Stimulated activated CD4-positive, alpha-beta T cell treated with anti-CD3 and anti-CD28 coated beads, Interleukin-15, amount 100 ng/mL, for 1 hour (primary cell): ENCODE results near the gene DNAJC7.

Experiments used
- DNase-seq, 2 donors: peaks; one replicate each; pipeline ENCODE4 v3.0.0-alpha.2; 2020; ENCODE audit warnings: low read depth in 1 of 2, low spot score in 1 of 2

The DNAJC7 gene

DNA sequence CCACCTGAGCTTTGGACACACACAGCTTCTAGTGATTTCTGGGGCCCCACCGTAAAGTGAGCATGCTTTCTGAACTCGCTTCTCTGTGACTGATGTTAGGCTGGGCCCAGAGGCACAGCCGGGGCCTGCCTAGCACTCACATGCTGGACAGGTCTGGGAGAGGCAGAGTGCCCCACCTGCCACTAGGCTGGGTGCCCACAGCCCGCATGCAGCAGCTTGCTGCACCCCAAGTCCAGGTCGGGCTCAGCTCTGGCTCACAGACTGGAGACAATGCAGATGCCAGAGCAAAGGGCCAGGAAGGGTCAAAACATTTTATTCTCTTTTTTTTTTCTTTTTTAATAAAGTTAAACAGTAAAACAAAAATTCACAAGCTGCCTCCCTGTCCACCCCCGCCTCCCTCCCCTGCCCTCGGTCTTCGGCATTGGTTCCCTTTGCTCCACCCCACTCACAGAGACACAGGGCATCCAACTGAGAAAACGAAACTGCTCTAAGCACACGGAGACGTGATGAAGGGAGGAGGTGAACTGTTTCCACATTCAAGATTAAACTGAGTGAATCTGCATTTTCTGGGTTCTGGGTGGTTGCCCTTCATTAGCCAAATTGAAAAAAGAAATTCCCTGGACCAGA lies 41.0 kb downstream of the DNAJC7 start:
- no peak for DNase-seq

DNA sequence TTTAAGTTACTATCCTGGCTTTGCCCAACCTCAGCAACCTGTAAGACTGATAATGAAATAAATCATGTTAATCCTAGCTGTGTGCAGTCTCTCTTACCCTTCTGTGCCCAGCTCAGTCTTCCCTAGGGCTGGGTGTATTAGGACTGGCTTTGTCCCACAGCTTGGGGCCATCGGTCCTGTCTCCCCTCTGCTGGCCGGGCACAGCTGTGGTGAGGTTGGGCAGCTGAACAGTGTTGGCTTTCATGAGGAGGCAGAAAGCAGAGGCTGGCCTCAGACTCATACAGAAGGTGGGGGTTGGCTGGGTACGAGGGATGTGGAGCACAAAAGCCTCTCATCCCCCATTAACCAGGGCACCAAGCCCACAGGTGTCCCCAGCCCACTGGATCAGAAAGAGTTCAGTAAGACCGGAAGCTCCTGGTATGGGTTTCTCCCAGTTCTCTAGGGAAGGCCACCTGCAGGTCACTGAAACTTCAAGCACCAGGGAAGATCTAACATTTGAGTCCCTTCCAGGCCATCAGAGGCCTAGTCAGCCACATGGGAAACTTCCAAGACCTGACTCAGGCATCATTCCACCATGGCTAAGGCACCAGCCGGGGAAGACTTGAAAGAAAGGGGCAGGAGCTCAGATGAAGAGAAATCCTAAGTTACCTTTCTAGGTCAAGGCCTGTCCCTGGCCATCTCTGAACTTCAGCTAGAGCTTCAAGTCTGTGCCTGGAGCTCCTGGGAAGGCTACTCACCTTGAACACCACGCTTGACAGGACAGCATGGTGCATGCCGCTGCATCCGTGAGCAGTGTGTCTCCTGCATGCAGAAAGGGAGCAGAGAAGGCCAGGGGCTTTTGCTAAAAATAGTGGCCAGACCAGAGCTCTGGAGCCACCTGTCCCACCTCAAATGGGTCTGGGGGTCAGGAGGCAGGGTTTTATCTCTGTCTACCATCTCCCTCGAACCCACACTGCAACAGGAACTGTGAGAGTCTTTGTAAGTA lies 41.8 kb downstream of the DNAJC7 start:
- no peak for DNase-seq

DNA sequence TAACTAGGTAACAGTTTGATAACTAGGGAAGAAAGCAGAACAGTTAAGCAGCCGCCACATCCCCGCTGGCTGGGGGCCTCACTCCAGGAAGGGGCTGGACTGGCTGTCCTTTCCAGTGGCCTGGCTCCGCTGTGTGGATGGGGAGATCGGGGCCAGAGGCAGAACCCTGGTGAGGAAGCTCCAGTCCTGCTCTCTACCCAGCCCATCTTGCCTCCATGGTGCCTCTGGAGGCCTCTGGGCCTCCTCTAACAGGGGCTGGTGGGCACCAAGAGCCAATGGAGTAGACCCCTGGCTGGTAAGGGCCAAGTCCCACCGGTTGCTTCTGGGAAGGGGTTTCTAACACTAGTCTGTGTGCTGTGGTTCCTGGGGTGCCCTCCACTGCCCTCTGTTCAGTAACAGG lies 42.6 kb downstream of the DNAJC7 start:
- DNase-seq = no peak

DNA sequence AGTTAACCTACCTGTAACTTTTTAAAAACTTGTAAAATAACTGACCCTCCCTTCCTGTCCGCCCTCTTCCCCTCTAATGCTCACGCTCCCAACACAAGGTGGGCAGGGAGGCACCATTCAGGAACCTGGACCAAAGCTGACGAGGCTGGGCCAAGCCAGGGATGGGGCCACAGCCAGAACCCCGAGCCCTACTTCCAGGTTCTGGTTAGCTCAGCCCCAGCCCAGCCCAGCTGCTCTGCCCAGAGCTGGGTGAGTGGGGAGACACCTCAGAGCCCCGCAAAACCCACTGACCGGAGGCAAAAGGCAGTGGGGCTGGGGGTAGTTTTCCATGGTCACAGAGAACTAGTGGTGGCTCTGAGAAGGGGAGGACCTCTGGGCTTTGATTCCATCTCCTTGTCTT lies 43.2 kb downstream of the DNAJC7 start:
- DNase-seq = no peak

DNA sequence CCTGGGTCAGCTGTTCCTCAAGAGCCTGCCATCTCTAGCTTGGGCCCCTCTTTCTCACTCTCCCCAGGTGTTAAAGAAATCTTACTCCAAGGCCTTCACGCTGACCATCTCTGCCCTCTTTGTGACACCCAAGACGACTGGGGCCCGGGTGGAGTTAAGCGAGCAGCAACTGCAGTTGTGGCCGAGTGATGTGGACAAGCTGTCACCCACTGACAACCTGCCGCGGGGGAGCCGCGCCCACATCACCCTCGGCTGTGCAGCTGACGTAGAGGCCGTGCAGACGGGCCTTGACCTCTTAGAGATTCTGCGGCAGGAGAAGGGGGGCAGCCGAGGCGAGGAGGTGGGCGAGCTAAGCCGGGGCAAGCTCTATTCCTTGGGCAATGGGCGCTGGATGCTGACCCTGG lies 43.8 kb downstream of the DNAJC7 start:
- no peak for DNase-seq

DNA sequence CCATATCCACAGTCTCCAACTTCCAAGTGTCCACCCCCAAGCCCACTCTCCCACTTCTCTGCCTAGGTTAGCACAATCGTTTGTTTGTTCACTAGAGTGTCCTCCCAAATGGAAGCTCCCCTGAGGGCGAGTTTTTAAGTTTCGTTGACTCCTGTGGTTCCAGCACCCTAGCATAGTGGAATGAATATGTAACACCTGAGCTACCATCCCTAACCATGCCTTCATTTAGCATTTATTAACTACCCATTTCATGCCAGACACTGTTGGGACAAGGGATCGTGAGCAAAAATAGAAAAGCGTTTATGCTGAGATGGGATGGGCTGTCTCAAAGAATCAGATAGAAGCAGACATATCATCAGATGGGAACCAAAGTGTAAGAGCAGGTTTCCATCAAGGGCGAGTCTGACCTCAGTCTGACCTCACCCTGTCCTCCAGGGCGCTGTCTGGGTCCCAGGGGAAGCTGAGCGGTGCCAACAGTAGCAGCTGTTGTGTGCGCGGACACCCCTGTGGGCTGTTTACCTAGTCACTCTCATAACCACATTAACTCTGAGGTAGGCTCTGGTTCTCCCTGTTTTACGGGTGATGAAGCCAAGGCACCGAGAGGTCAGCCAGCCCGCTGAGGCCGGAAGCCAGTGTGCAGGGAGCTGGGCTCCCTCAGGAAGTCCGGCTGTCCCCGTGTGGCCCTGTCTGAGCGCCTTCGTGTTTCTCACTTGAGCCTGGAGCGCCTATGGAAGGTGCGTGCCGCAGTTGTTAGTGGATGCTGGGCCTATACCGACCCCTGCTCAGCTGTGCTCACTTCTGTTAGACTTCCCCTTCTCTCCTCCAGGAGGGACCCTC lies 44.5 kb downstream of the DNAJC7 start:
- DNase-seq = no peak

DNA sequence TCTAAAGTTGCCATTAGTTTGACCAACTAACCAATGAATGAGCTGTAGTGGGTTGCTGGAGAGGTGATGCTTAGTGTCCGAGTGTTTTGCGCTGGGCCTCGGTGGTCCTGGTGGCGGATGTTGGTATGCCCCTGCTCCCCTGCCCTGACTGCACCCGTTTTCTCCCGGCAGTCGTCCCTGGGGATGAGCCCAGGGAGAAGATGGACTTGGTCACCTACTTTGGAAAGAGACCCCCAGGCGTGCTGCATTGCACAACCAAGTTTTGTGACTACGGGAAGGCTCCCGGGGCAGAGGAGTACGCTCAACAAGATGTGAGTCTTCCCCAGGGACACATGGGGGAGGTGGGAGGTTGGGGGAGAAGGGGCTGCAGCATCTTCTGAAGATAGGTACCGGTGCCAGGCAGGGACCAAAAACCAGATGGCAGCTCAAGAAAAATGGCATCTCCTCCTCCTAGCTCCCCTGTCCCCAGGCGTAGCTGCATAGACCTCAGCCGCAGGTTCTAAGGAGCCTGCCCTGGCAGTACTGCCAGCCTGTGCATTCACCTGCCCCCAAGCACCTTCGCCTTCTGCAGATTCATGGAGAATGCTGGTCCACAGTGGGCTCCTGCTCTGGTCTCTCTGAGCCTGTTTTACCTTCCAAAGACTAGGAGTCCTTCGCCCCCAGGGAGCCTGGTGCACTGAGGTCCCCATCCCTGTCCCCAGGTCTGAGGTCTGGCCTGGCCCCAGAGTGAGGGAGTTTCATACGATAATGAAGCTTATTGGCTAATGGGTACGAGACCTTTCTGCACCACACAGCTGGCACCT lies 45.3 kb downstream of the DNAJC7 start:
- no peak for DNase-seq

DNA sequence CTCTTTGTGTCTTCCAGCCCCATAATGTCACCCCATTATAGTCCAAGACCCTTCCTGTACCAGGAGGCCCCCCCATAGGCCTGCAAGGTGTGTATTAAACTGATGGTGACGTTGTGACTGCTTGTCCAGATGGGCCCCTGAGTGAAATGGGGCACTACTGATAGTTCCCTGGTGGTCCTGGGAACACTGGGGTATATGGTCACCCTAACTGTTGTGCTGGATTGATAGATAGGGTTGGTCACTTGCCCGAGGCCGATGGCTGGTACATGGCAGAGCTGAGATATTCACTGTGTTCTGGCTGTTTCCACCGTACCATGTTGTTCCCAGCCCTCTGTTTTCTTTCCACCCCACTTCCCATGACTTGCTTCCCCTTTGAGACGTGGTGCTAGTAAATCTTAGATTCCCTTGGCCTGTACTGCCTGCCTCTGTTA lies 46.3 kb downstream of the DNAJC7 start:
- no peak for DNase-seq

DNA sequence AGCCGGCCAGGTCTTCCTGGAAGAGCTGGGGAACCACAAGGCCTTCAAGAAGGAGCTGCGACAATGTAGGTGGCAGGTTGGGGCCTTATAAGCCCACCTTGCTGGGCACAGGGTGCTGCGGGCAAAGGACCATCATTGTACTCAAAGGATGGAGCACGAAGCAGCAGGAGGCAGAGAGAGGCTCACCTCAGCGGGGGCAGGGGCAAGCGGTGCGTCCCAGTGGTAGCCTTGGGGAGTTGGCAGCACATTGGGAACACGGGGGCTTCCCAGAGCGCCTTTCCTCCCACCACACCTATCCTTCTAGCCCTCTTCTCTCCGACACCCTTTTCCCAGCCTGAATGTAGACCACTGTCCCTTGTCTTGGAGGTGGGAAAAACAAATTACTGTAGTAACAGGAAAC lies 48.6 kb downstream of the DNAJC7 start:
- DNase-seq = no peak

DNA sequence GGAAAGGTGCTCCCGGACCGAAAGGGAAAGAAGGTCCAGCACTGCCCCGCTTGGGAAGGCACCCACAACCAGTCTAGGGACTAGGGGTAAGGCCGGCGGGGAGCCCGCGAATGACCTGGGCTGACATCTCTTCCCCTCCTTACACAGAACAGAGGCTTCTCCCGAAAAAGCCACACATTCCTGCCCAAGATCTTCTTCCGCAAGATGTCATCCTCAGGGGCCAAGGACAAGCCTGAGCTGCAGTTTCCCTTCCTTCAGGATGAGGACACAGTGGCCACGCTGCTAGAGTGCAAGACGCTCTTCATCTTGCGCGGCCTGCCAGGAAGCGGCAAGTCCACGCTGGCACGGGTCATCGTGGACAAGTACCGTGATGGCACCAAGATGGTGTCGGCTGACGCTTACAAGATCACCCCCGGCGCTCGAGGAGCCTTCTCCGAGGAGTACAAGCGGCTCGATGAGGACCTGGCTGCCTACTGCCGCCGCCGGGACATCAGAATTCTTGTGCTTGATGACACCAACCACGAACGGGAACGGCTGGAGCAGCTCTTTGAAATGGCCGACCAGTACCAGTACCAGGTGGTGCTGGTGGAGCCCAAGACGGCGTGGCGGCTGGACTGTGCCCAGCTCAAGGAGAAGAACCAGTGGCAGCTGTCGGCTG lies 49.2 kb downstream of the DNAJC7 start:
- DNase-seq = no peak

DNA sequence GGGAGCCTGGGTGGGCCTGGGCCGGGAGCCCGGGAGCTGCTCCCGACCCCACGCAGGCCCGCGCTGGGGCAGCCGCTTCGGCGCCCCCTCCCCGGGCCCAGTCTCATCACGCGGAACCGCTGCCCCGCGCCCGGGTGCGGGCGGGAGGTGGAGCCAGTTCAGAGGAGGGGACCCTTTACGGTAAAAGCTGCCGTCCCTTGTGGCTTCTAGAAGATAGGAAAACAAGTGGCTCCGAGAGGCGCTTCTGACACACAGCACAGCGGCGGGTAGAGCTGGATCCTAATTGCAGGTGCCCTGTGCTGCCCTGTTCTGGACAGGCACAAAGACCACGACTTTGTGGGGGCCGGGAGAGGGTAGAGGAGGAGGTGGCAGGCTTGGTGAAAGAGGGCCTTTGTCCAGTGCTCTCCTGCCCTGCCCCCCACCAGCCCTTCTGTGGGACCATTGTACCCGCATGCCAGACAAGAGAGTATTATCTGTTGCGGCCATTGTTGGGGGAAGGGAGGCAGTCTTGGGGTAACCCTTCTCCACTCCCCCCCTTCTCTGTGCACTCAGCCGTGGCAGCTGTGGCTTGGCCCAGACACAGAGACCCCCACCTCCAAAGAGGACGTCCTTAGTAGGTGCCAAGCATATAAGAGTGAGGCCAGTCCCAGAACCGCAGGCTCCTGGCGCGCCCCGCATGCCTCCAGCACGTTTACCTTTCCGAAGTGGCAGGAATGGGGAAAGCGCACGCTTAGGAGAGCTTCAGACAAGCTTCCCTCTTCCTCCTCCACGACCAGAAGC lies 49.9 kb downstream of the DNAJC7 start:
- DNase-seq = no peak

DNA sequence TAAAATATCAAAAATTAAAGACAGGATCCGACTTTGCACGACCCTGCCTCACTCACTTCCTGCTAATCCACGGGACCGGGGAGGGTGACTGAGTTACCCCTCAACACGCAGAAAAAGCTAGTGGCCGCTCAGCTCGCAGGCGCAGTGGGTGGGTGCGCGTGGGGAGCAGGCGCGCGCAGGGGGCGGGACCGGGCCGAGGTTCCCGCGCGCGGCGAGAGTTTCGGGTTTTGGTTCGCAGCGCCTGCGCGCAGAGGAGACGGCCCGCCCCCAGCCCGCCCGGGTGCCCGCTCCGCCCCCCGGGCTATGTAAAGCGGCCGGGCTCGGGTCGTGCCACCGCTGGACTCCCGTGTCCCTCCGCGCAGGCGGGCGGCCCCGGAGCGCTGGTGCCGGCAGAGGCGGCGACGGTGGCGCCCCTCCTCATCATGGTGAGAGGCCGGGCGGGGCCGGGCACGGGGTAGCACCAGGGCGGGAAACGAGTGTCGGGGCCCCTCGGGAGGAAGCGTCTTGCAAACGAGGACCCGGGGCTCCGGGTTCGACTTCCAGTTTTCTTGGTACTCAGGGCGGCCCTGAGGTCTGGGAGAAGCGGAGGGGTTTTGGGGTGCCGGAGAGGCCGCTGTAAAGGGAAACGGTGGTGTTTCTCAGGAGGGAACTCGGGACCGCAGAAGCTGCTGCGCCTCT lies 50.6 kb downstream of the DNAJC7 start, which contains the start of gene CNP:
TSS of gene CNP (plus strand) at position 333 of the 678 bp plus-strand sequence. CDS start at position 423, 90 bp downstream.
- DNase-seq = peak; percentile 79 to 90

DNA sequence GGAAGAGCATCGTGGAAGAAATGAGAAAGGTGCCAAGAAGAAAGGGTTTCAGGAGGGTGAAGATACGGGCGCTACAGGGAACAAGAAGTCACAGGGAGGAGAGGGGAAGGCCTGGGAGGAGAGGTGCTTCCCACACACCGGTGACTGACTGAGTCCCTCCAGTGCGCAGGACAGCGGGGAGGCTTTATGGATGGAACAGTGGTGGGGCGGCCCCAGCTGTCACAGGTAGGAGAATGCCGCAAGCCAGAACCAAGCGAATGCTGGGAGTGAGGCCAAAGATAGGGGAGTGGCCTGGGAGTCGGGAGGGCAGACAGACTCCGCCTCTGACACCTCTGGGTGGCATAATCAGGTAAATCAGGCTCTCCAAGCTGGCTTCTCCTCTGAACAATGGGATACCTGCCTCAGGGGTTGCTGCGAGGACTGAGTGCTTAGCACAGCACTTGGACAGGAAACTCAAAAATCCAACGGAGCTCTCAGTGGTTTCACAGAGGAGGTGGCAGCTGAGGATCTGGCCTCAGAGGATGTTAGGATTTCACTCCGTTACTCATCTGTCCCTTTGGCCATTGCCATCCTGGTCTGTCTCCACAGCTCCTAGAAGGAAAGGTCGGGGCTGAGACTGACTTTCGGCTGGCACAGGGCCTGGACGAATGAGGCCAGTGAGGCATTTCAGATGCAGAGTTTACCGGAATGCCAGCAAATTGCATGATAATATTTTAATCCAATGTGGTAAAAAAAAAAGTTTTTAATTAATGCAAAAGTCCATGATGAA lies 51.4 kb downstream of the DNAJC7 start:
- peak; percentile 39 for DNase-seq

DNA sequence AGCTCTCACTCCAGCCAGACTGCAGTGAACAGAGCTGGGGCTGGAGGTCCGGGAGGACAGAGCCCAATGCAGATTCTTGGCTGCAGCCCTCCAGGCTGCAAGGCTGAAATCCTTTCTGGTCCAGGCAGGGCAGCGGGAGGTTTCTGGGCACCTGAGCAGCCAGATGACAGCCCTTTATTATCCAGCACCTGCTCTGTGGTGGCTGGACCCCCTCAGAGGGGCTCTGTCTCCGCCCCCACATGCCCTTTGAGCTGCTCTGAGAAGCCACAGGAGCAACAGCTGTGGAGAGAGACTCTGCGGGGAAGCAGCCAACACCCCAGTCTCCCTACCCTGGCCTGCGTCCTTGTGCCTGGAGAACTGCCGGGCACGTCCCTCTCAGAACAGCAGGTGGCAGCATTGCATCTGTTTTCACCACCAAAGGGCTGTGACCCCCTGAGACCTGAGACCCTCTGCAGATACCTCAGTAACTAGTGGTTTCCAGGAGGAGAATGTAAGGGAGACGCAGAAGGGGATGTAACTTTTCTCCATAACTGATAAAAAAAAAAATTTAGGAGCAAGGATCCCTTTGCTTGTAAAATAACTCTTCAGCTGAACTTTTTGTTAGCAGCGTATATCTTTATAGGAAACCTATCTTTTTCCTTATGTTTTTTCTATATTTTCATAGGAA lies 54.3 kb downstream of the DNAJC7 start:
- DNase-seq = peak; percentile 35 to 55

DNA sequence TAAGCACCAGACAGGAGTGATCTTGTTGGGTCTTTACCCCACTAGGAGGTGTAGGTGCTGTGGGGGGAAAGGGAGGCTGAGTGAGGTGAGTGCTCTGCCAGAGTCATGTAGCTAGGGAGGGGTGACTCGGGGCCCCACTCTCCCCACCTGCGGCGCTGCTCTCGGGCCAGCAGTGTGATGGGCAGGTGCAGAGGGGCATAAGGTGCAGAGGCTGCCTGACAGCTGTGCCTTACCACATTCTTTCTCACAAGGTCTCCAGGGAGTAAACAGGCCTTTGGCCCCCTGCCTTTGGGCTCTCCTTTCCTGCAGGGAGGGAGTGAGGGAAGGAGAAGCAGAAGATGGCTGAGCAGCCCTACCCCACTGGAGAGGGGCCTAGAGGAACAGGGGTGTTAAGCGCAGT lies 55.1 kb downstream of the DNAJC7 start:
- no peak for DNase-seq

DNA sequence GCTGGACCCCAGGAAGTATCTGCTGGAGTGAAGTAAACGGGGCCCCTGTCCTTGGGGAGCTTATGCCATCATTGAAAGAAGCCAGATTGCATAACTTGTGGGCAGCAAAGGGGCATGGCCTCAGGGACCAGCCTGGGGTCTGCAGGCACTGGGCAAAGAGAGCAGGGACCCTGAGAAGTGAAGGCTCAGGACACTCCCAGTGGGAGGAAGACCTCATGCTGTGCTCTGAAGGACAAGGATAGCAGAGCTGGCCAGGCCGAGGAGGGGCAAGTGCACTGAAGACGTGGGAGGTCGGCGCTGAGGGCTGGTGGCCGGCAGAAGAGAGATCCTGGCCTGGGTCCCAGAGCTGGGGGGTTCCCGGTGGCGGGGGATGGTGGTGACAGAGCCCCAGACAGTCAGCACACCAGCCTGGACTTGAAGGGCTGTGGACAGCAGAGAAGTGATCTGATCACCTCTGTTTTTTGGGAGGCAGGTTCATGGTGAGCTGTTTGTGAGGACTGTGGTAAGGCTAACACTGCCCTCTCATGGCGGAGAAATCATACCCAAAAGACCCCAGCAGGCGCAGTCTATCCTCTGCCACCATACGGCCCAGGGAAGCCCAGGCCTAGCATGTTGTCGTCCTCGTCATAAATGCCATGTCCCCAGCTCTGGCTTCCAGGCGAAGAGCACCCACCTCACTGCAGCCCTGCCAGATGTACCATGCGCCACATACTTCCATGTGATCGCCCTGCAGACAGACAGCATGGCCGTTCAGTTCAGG lies 57.7 kb downstream of the DNAJC7 start:
- DNase-seq = no peak

DNA sequence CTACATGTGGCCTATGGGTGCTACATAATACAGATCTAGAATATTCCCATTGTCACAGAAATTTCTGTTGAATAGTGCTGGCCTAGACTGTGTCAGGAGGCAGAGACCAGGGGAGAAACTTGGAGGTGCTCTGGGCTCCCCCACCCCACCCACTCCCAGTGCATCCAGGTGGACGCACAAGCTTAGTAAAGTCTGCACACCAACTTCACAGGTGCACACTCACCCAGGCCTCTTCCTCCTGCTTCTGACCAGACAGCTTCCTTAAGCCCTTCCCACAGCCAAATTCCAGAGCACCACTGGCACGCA lies 58.3 kb downstream of the DNAJC7 start:
- DNase-seq = no peak
